ENCODE measurements around the gene FAM83F. TPM values are rescaled to one million over a fixed set of nuclear protein-coding genes. Genes with fewer than 3 reads are reported as not detected.

Gene FAM83F
- total and polyA plus RNA-seq, 10 of the 15 experiments (the other 5 are each of a cell fraction or from before 2014, with no cell fraction given): 0.01 to 0.05 (median 0.01) TPM; not detected in 7

- ChIA-PET RAD21 (ENCODE audit: unreplicated experiment) (no interaction called here), POLR2A (no interaction called here), SMC1A (ENCODE audit: uncharacterized antibody, unreplicated experiment) (no interaction called here), CTCF (interaction anchor here (0.6 to 1.3 kb wide), 2 partner anchors 95 to 477 kb away, joined by 3 read pairs; no protein-coding TSS in a partner anchor)
- H3K4me2 ChIP-seq (ENCODE audit: control insufficient read depth, insufficient read depth): no peak overlapping the region
- intact Hi-C loops (cut with micrococcal nuclease; ENCODE audit: unreplicated experiment): no loop called here
- DNase-seq (ENCODE audit: low read depth, low spot score): no peak
- H4K20me1 ChIP-seq (ENCODE audit: control insufficient read depth, insufficient read depth): no peaks in the 10 kb centered on the region
- no peak overlapping the region for H3K4me3 ChIP-seq
- BruUV-seq (replicated peaks): no TSS peak
- no peaks in the 10 kb centered on the region for H3K9me3 ChIP-seq (replicated peaks; ENCODE audit: control insufficient read depth, insufficient read depth, low read length)
- TF ChIP-seq FOXM1 (IDR thresholded peaks at IDR 0.05; ENCODE audit: low read depth, low read length) (no peak), MEF2A (IDR thresholded peaks at IDR 0.05; ENCODE audit: insufficient read depth, low read depth, low read length) (no peak), PRDM15 (CRISPR knock-in tag; IDR thresholded peaks at IDR 0.05) (no peak), CTCF (IDR thresholded peaks at IDR 0.05 in 2 of 3, conservative IDR thresholded peaks at IDR 0.05 in 1 of 3; ENCODE audit: control insufficient read depth in 2 of 3, extremely low read depth in 1 of 3, insufficient read depth in 1 of 3, low read depth in 3 of 3, low read length in 3 of 3) (no peak), KDM1A (IDR thresholded peaks at IDR 0.05; ENCODE audit: borderline replicate concordance) (no peak), TBL1XR1 (IDR thresholded peaks at IDR 0.05; ENCODE audit: low read depth, low read length) (no peak), SMARCA5 (IDR thresholded peaks at IDR 0.05) (no peak), GABPA (IDR thresholded peaks at IDR 0.05; ENCODE audit: low read depth) (no peak), TCF3 (IDR thresholded peaks at IDR 0.05; ENCODE audit: borderline replicate concordance, insufficient read depth, low read depth, low read length) (no peak), EZH2 (IDR thresholded peaks at IDR 0.05; ENCODE audit: borderline replicate concordance, control insufficient read depth, low read depth, low read length) (no peak), ZNF384 (IDR thresholded peaks at IDR 0.05; ENCODE audit: borderline replicate concordance, low read depth, low read length) (no peak)
- in situ Hi-C loops (cut with MboI): no loop called here
- no peaks in the 10 kb centered on the region for H3K79me2 ChIP-seq (ENCODE audit: control insufficient read depth, insufficient read depth, low read length)
- no peak for ATAC-seq
- H3K36me3 ChIP-seq (ENCODE audit: control insufficient read depth in 2 of 2, insufficient read depth in 2 of 2, low read length in 1 of 2): no peaks in the 10 kb centered on the region
- H3K27ac ChIP-seq (ENCODE audit: control insufficient read depth, insufficient read depth): no peak overlapping the region
- FAIRE-seq: no peak
- WGBS (ENCODE audit: insufficient coverage, insufficient replicate concordance, low lambda C conversion rate, missing lambda C conversion rate): 78% methylated on average over 35 of the region's 35 CpGs
- no peak overlapping the region for H2AFZ ChIP-seq (ENCODE audit: control insufficient read depth, low read depth, low read length)
- H3K27me3 ChIP-seq (replicated peaks in 1 of 2; ENCODE audit: control insufficient read depth in 2 of 2, insufficient read depth in 2 of 2, low read length in 1 of 2): peaks cover 3 to 9% of the 10 kb centered on the region in 2 experiments
- no peaks in the 10 kb centered on the region for H3K4me1 ChIP-seq (ENCODE audit: control insufficient read depth, insufficient read depth, low read length)
- no peak overlapping the region for H3K9ac ChIP-seq (ENCODE audit: control insufficient read depth, insufficient read depth, low read length)
These were observed 869 bp downstream of the FAM83F start for GRCh38 chr22:39995393-39996252.

All from GM12878 (cell line).